BJ (cell line): ENCODE data around the gene CEP126. TPM values are rescaled to one million over a fixed set of nuclear protein-coding genes. Genes with fewer than 3 reads are reported as not detected.

ENCODE experiments used
- CTCF ChIA-PET: fragments of 350-600 bp; formaldehyde crosslinking; extraction: SDS; loops from one replicate; lab custom pipeline; 2021; ENCODE audit warnings: antibody characterized with exemption, inconsistent platforms; lab: Yijun Ruan, JAX
- POLR2A ChIA-PET: fragments of 300-600 bp; sonication (Branson Sonifier 250); formaldehyde crosslinking; extraction: SDS; loops from one replicate; lab custom pipeline; 2021; ENCODE audit warnings: antibody characterized with exemption; lab: Charles Lee
- DNase-seq: peaks from one replicate; pipeline ENCODE4 v3.0.0-alpha.2; 2011; ENCODE audit warnings: low read depth
- H3K27me3 ChIP-seq: 2 replicates; pipeline ENCODE4 v1.6.0; 2011; ENCODE audit warnings: low read length; ENCODE audit not compliant: control insufficient read depth, insufficient read depth
- H3K36me3 ChIP-seq: 2 replicates; pipeline ENCODE4 v1.5.1; 2011; ENCODE audit warnings: low read length; ENCODE audit not compliant: control insufficient read depth, insufficient read depth
- H3K4me3 ChIP-seq: 2 replicates; pipeline ENCODE4 v1.5.1; 2011; ENCODE audit warnings: low read depth, mild to moderate bottlenecking, control low read depth, low read length
- CTCF ChIP-seq: IDR thresholded peaks from 2 replicates; pipeline ENCODE4 v1.5.1; 2011; ENCODE audit warnings: low read depth, mild to moderate bottlenecking, control low read depth, inconsistent platforms, low read length, moderate library complexity; ENCODE audit not compliant: insufficient read depth
- polyA plus RNA-seq: library from polyadenylated mRNA; depleted of rRNA; stranded (reverse); fragments of >200 nt; gene quantifications from 2 replicates; pipeline ENCODE4 v1.2.3, GENCODE V29; 2011

CEP126 gene
- polyA plus RNA-seq, 1 experiment = 1.5 TPM

GRCh38 chr11:101923554-101923953 is 8.7 kb downstream of the CEP126 start:
- H3K4me3 ChIP-seq = no peak overlapping the region
- H3K27me3 ChIP-seq = no peaks in the 10 kb centered on the region
- CTCF ChIA-PET = no interaction called here
- POLR2A ChIA-PET = no interaction called here
- H3K36me3 ChIP-seq = no peaks in the 10 kb centered on the region
- DNase-seq = no peak
- TF ChIP-seq CTCF = no peak

- Histone ChIP-seq H3K27me3 (no peaks in the 10 kb centered on the region), H3K36me3 (no peaks in the 10 kb centered on the region), H3K4me3 (no peak overlapping the region)
- POLR2A ChIA-PET = no interaction called here
- DNase-seq = no peak
- CTCF ChIA-PET = interaction anchor here (0.7 kb wide), 1 partner anchor 735 kb away, joined by 3 read pairs; no protein-coding TSS in a partner anchor
- TF ChIP-seq CTCF = no peak
These were observed 14.6 kb downstream of the CEP126 start for GRCh38 chr11:101929294-101929915.

GRCh38 chr11:101931692-101932091 is 16.9 kb downstream of the CEP126 start:
- Histone ChIP-seq H3K27me3 (no peaks in the 10 kb centered on the region), H3K36me3 (no peaks in the 10 kb centered on the region), H3K4me3 (no peak overlapping the region)
- POLR2A ChIA-PET = no interaction called here
- no peak for TF ChIP-seq CTCF
- CTCF ChIA-PET = no interaction called here
- no peak for DNase-seq

- ChIA-PET POLR2A (no interaction called here), CTCF (no interaction called here)
- Histone ChIP-seq H3K27me3 (no peaks in the 10 kb centered on the region), H3K36me3 (no peaks in the 10 kb centered on the region), H3K4me3 (no peak overlapping the region)
- DNase-seq = no peak
- TF ChIP-seq CTCF = no peak
These were observed 26.2 kb downstream of the CEP126 start for GRCh38 chr11:101940901-101941520.

- CTCF ChIA-PET = interaction anchor here (1.0 kb wide), 1 partner anchor 84 kb away, joined by 4 read pairs; no protein-coding TSS in a partner anchor
- Histone ChIP-seq H3K4me3 (no peak overlapping the region), H3K36me3 (no peaks in the 10 kb centered on the region), H3K27me3 (no peaks in the 10 kb centered on the region)
- no peak for TF ChIP-seq CTCF
- POLR2A ChIA-PET = no interaction called here
- no peak for DNase-seq
These were observed 30.1 kb downstream of the CEP126 start for GRCh38 chr11:101944923-101945322.
